HG03432 (cell line): Measurements from ENCODE around the gene TAF1D.

ENCODE experiments used
- ATAC-seq: cut with Tn5 transposase; IDR thresholded peaks from one replicate; pipeline ENCODE4 v1.9.1; 2021; ENCODE audit warnings: mild to moderate bottlenecking, moderate library complexity; ENCODE audit not compliant: unreplicated experiment

The TAF1D gene

DNA sequence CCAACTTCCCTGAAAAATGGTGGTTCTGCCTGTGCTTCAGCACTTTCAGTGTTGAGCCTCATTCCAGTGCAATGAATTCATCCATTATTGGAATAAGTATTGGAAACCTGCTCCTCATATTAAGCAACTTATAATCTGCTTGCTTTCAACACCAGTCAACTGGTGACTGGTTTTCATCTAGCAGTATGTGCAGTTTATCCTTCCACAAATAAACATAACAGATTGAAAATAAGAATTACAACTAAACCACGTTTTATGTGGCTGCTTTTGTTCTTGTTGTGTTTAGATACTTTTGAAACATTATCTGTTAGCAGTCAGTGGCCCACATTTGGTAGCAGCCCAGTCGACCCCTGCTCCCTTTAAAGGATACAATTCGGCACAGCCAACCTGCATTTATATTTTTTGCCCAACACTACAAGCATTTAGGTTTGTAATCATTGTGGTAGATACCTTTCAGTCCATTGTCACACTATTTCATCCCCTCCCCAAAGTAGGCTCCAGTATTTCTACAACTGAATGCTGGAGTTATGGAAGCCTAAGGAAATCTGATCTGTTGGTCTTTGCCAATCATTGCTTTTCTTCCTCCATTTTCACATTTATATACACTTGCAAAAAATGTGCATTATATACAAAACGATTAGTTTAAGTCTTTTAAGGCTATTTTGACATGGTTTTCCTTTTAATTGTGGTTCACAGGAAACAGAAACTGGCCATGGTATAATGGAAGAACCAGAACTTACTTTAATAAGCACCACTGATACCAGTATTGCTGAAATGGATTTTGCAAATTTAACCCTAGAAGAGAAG lies 13.1 kb downstream of the TAF1D start:
- ATAC-seq = no peak

DNA sequence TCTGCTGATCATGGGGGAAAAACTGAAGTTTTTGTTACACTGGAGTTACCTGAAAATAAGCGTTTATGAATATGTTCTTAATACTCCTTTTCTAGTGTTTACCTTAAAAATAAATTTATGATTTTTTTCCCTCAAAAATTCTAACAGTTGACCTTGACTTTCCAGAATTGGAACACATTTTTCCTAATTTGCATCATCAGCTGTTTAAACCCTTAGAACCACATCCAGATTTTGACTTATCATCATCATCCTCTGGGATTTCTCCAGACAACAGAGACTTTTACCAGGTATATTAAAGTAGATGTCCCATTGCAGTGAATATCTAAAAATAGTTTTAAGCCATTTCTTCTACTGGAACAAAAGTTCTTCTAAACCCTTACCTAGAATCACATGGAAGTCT lies 17.2 kb downstream of the TAF1D start:
- no peak for ATAC-seq

DNA sequence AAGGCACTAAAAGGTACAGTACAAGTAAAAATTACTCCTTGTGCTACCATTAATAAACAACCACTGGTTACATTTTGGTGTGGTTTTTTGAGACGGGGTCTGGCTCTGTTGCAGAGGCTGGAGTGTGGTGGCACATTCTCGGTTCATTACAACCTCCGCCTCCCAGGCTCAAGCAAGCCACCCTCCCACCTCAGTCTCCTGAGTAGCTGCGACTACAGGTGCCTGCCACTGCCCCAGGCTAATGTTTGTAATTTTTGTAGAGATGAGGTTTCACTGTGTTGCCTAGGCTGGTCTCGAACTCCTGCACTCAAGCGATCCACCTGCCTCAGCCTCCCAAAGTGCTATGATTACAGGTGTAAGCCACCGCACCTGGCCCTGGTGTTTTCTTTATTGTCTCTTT lies 20.8 kb downstream of the TAF1D start:
- no peak for ATAC-seq

DNA sequence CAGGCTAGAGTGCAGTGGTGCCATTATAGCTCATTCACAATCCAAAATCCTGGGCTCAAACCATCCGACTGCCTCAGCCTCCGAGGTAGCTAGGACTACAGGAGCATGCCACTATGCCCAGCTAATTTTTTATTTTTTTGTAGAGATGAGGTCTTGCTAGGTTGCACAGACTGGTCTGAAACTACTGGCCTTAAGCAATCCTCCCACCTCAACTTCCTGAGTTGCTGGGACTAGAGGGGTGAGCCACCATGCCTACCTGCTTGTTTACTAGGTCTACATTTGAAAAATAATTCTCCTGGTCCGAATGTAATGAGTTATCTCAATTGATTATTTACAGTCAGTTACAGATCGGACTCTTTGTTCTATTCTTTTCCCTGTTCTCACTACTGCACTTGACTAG lies 22.0 kb downstream of the TAF1D start:
- no peak for ATAC-seq

DNA sequence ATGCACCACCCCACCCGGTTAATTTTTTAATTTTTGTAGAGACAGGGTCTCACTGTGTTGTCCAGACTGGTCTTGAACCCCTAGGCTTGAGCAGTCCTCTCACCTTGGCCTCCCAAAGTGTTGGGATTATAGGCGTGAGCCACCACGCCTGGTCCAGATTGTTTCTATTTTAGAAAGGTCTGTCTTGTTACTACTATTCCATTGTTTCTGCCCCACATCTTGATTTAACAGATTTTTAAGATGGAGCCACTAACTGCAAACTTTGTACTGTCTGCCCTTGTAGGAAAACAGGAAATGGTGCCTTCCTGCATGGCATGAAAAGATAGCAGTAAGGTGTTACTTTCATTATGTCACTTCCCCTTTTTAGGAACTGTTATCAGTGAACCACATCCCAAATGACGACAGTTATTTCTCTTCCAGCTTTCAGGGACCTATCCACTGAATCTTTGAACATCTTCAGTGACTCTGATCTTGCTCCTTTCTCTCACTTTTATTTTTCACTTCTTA lies 23.2 kb downstream of the TAF1D start:
- peak; percentile 93 for ATAC-seq

DNA sequence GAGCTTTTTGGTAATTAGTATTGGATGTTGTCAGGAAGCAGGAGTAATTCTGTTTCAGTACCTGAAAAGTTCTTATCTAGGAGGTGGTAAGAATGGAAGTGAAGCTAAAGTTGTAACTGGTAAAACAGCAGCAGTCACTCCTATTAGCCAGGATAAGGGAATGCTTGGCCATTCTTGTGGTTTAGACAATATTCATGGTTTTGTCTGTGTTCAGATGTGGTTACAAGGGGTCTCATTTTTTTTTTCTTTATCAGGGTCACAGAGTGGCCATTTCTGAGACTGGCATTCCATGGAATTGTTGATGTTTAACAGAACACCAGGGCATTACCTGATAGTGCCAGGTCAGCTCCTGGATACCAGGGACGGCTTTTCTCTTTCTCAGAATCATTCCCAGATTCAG lies 23.8 kb downstream of the TAF1D start:
- ATAC-seq = no peak

DNA sequence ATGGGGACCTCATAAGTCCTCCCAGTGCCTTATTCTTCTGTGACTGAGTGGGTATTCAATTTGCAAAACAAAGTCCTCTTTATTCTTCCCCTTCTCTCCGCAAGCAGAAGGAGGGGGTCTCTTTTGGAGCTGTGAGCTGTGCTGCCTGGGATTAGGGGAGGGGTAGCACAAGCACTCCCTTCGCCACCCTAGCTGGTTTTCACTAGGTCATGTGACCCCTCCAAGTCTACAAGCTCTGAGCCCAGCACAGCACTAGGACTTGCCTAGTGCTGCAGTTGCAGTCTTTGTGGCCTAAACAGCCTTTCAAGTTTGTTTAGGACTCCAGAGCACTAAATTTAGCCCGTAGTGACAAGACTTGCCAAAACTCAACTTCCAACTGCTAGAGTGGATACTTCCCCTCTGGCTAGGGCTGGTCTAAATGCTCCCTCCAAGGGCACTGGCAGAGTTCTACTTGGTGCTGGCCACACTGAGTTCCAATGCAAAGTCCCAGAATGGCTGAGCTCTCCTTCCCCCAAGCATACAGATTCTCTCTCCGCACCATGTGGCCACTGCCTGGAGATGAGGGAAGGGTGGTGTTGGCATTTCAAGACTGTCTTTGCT lies 25.4 kb downstream of the TAF1D start:
- no peak for ATAC-seq

DNA sequence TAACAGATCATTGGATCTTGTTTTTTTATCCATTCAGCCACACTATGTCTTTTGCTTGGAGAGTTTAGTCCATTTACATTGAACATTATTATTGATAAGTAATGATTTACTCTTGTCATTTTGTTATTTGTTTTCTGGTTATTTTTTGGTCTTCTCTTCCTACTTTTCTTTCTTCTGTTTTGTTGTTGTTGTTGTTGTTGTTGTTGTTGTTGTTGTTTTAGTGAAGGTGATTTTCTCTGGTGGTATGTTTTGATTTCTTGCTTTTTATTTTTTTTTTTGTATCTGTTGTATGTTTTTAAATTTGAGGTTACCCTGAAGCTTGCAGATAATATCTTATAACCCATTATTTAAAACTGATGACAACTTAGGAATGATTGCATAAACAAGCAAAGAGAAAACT lies 28.6 kb downstream of the TAF1D start:
- ATAC-seq = no peak

DNA sequence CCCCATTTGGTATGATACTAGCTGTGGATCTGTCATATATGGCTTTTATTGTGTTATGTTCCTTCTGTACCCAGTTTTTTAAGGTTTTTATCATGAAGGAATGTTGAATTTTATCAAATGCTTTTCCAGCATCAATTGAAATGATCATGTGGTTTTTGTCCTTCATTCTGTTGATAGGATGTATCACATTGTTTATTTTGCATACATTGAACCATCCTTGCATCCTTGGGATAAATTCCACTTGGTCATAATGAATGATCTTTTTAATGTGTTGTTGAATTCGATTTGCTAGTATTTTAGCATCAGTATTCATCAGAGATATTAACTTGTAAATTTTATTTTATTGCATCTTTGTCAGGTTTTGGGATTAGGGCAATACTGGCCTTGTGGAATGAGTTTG lies 31.1 kb downstream of the TAF1D start:
- ATAC-seq = no peak

DNA sequence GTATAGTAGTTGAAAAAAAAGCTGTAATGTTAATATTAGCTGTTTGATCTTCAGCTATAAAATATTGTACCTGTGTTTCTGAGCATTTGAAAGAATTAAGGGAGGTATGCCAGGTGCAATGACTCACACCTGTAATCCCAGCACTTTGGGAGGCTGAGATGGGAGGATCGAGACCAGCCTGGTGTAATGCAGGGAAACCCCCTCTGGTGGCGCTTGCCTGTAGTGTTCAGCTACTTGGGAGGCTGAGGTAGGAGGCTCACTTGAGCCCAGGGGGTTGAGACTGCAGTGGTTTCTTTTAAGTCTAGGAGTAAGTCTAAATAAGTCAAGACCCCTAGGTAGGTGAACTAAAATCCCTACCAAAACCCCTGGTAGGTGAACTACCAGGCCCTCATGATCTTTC lies 37.1 kb downstream of the TAF1D start:
- ATAC-seq = no peak

DNA sequence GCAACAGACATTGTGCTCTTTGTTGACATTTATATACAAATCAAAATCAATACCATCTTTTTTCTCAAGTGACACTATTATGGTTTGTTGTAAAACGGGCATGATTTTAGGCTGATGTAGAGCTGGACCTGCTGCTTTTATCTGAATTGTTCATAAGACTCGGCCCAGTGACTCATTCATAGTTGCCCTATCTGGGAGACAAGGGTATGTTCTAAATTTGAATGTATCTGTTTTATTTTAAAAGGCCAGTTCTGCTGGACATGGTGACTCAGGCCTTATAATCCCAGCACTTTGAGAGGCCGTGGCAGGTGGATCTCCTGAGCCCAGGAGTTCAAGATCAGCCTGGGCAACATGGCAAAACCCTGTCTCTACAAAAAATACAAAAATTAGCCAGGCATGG lies 40.5 kb downstream of the TAF1D start:
- no peak for ATAC-seq

DNA sequence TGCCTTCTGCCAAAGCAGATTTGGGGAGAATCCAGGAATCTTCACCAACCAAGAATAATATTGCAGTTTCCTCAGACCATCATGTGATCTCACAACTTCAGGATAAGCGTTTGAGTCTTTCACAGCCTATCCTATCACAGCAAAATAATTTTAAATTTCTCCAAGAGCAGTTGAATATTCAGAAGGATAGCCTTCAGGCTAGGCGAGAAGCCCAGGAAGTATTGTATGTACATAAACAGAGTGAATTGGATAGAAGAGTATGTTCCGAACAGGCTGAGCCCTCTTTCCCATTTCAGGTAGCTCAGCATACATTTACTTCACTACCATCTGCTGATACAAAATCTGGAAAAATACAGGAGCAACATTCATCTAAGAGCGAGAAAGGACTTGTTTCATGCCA lies 43.7 kb downstream of the TAF1D start:
- ATAC-seq = no peak

DNA sequence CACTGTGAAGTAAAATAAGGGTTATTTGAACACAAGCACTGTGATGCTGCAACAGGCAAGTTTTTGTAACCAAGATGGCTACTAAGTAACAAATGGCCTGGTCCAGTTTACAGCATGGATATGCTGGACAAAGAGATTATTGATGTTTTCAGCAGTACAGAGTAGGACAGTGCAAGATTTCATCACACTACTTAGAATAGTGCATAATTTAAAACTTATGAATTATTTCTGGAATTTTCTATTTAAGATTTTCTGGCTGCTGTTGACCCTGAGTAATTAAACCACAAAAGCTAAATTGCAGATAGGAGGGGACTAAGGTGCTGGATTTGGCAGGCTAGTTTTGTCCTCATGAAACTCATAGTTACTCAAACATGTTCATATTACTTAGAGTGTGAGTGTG lies 46.7 kb downstream of the TAF1D start:
- ATAC-seq = no peak

DNA sequence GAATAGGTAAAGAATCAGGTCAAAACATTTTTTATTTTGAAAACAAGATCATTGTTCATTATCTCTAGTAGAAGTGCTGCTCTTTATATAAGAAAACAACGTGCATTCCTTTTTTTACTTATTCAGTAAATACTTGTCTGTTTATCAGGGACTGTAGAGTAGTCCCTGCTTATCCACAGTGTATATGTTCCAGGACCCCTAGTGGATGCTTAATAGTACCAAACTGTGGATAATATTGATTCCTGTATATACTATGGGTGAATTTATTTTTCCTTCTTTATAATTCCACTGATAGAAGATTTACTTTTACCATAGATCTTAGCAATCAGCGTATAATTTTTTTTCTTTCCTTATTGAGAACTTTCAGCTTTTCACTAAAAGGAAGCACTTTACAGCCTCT lies 47.2 kb downstream of the TAF1D start:
- ATAC-seq = no peak

DNA sequence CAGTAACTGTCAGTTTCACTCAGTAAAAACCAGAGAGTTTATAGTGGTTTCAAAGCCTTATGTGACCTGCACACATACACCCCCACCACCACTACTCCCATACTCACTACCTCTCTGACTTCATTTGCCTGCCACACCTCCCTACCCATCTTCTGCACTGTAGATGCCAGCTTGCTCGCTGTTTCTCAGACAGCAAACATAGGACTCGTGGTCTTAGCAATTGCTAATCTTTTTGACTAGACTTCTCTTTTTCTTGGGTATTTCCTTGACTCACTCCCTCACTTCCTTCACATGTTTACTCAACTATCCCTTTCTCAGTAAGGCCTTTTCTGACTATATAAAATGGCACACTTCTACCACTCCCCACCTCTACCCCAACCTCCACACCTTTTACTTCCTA lies 52.1 kb downstream of the TAF1D start:
- peak; percentile 74 for ATAC-seq

DNA sequence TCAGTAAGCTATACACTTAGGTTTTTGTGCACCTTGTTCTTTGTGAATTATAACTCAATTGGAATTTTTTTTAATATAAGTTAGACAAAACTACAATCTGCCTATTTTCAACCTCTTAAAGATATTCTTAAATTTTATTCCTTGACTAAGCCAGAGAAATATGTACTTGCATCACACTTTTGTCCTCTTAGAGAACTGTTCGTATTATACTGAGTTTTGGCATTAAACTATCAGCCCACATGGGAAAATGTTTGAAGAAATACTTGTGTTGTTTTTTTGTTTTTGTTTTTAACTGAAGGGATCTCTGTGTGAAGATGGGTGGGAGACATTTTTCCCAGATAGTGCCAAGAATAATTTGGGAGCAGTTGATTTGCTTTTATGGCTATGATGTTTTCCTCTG lies 54.5 kb downstream of the TAF1D start:
- no peak for ATAC-seq

DNA sequence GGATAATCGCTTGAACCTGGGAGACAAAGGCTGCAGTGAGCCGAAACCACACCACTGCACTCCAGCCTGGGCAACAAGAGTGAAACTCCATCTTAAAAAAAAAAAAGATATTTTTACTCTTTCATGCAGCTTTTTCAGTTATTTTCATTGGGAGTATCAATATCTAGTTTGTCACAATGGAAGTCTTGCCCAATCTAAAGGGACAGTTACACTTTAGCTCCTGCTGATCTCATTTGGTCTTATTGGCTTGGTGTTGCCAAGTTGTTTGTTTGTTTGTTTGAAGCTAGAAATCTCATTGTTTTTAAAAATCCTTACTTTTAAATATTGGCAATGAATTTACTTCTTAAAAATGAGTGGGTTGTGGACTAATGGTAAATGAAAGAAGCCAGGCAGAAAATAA lies 55.1 kb downstream of the TAF1D start:
- no peak for ATAC-seq
